ENCODE data around the gene IL1RAPL1. TPM values are rescaled to one million over a fixed set of nuclear protein-coding genes. Genes with fewer than 3 reads are reported as not detected.

Gene IL1RAPL1
- total RNA-seq, 4 donors from 2014 or later, result 0.42 to 0.99 (median 0.46) TPM

DNA sequence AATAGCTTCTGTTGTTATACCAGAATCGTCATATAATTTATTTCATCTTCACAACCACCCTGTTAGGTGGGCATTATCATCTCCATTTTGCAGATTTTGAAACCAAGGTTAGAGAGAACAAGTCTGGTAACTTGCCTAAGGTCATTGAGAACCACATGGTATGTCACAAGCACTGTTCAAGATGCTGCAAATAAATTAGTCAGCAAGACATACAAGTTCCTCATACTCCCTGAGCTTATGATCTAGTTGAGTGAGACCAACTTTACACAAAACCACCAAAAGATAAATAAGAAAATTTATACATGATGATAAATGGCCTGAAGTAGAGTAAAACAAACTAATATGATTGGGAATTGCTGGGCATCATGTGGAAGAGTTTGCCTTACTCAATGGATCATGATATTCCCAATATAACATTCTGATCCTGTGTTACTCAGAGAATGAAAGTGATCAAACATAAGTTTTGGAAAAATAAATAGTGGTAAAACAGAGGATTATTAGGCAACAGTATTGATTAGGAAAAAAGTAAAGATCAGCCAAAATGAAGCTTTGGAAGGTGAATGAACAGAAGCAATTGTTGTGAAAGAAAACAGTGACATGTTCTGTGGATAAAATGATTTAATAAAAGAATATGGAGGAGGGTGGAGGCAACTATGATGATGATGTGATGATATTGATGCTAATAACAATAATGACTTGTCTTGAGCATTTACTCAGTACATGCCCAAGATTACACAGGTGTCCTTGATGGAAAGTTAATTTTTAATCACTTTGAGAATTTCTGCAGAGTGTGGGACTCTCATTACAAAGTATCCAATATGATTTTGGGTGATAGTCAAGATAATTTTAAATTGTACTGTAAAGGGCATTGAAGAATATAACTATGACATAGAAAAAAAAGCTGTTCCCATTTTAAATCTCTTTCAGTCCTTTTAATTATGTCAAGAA lies 34.1 kb upstream of the IL1RAPL1 start:
- intact Hi-C loops (cut with DNase I), result no loop called here
- Histone ChIP-seq H3K4me1 (no peaks in the 10 kb centered on the region), H3K27ac (replicated peaks in 1 of 4) (no peak overlapping the region), H3K27me3 (no peaks in the 10 kb centered on the region), H3K9me3 (peaks cover 0 to 13% (median 0%) of the 10 kb centered on the region in 4 donors), H3K36me3 (no peaks in the 10 kb centered on the region), H3K4me3 (no peak overlapping the region)
- DNase-seq (ENCODE audit: extremely low spot score), result no peak
- 42% methylated on average over 1 of the region's 1 CpG for whole genome bisulfite sequencing
- no peak for TF ChIP-seq POLR2AphosphoS5 (IDR thresholded peaks at IDR 0.05)
- no peak for TF ChIP-seq POLR2A (IDR thresholded peaks at IDR 0.05; ENCODE audit: low read depth)

- DNase-seq (ENCODE audit: extremely low spot score), result no peak
- H3K27me3 ChIP-seq, result no peaks in the 10 kb centered on the region
- H3K9me3 ChIP-seq, result no peaks in the 10 kb centered on the region
- H3K4me3 ChIP-seq, result no peak overlapping the region
- whole genome bisulfite sequencing, result 74% methylated on average over 3 of the region's 3 CpGs
- H3K36me3 ChIP-seq, result no peaks in the 10 kb centered on the region
- TF ChIP-seq EP300 (IDR thresholded peaks at IDR 0.05), result no peak
- no peak overlapping the region for H3K27ac ChIP-seq (replicated peaks in 1 of 4)
- intact Hi-C loops (cut with DNase I), result no loop called here
- no peaks in the 10 kb centered on the region for H3K4me1 ChIP-seq
These were observed 11.1 kb upstream of the IL1RAPL1 start for GRCh38 chrX:28576117-28576516.

- H3K27ac ChIP-seq (replicated peaks in 1 of 4), result no peak overlapping the region
- H3K27me3 ChIP-seq, result no peaks in the 10 kb centered on the region
- no peaks in the 10 kb centered on the region for H3K9me3 ChIP-seq
- no peaks in the 10 kb centered on the region for H3K36me3 ChIP-seq
- no peak for DNase-seq (ENCODE audit: extremely low spot score)
- H3K4me1 ChIP-seq, result no peaks in the 10 kb centered on the region
- intact Hi-C loops (cut with DNase I), result no loop called here
- no peak overlapping the region for H3K4me3 ChIP-seq
- no peak for TF ChIP-seq CTCF (IDR thresholded peaks at IDR 0.05)
- TF ChIP-seq POLR2A (IDR thresholded peaks at IDR 0.05; ENCODE audit: low read depth), result no peak
- no peak for TF ChIP-seq EP300 (IDR thresholded peaks at IDR 0.05)
- TF ChIP-seq POLR2AphosphoS5 (IDR thresholded peaks at IDR 0.05), result no peak
These were observed 5.7 kb upstream of the IL1RAPL1 start for GRCh38 chrX:28581522-28581921.

- WGBS, result 63% methylated on average over 4 of the region's 4 CpGs
- Histone ChIP-seq H3K4me3 (no peak overlapping the region), H3K36me3 (no peaks in the 10 kb centered on the region), H3K4me1 (no peaks in the 10 kb centered on the region), H3K27ac (replicated peaks in 1 of 4) (no peak overlapping the region), H3K27me3 (no peaks in the 10 kb centered on the region), H3K9me3 (no peaks in the 10 kb centered on the region)
- intact Hi-C loops (cut with DNase I), result no loop called here
- TF ChIP-seq CTCF (IDR thresholded peaks at IDR 0.05), result no peak
- TF ChIP-seq POLR2AphosphoS5 (IDR thresholded peaks at IDR 0.05), result no peak
- TF ChIP-seq POLR2A (IDR thresholded peaks at IDR 0.05; ENCODE audit: low read depth), result no peak
- no peak for TF ChIP-seq EP300 (IDR thresholded peaks at IDR 0.05)
- DNase-seq (ENCODE audit: extremely low spot score), result no peak
These were observed 4.7 kb upstream of the IL1RAPL1 start for GRCh38 chrX:28582511-28582910.

GRCh38 chrX:28584025-28584424 lies 3.2 kb upstream of the IL1RAPL1 start:
- no peaks in the 10 kb centered on the region for H3K9me3 ChIP-seq
- intact Hi-C loops (cut with DNase I), result no loop called here
- no peak for TF ChIP-seq CTCF (IDR thresholded peaks at IDR 0.05)
- TF ChIP-seq POLR2A (IDR thresholded peaks at IDR 0.05; ENCODE audit: low read depth), result no peak
- TF ChIP-seq EP300 (IDR thresholded peaks at IDR 0.05), result no peak
- no peak for TF ChIP-seq POLR2AphosphoS5 (IDR thresholded peaks at IDR 0.05)

More at GRCh38 chrX:28584025-28584424, 3.2 kb upstream of the IL1RAPL1 start:
- H3K27ac ChIP-seq (replicated peaks in 1 of 4), result no peak overlapping the region
- no peak for DNase-seq (ENCODE audit: extremely low spot score)
- no peaks in the 10 kb centered on the region for H3K27me3 ChIP-seq
- H3K36me3 ChIP-seq, result no peaks in the 10 kb centered on the region
- H3K4me3 ChIP-seq, result no peak overlapping the region
- no peaks in the 10 kb centered on the region for H3K4me1 ChIP-seq

Data from esophagus muscularis mucosa (tissue), 4 donors.